GM19455 (cell line): Measurements from ENCODE around the gene SYT2.
"Not testable (repeated sequence)": the region's sequence is repeated elsewhere in the genome, so short reads cannot be mapped to it uniquely, and the experiment has no call there.

Experiments
- ATAC-seq: cut with Tn5 transposase; IDR thresholded peaks from one replicate; pipeline ENCODE4 v1.9.1; 2021; ENCODE audit not compliant: unreplicated experiment

The SYT2 gene

DNA sequence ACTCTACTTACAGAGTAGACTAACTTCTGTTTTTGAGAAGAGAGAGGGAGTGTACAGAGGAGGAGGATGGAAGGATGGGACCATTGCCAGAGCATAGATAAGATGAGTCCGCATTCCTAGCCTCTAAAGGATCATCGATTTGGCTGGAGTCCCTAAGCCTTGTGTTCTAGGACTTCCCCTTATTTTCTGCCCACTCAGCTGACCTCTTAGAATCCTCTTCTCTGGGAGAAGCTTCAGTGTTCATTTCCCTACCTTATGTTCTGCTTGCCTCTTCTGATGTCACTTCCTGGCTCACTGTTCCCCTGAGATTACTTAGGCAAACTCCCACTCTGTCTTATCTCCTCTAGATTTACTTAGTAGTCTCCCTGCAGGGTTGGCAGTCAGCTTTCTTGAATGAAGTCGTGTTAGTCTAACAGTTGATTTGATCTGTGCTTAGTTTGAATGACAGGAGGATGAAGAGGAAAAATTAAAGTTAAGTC, 156.7 kb downstream of the SYT2 start:
- ATAC-seq, result no peak

DNA sequence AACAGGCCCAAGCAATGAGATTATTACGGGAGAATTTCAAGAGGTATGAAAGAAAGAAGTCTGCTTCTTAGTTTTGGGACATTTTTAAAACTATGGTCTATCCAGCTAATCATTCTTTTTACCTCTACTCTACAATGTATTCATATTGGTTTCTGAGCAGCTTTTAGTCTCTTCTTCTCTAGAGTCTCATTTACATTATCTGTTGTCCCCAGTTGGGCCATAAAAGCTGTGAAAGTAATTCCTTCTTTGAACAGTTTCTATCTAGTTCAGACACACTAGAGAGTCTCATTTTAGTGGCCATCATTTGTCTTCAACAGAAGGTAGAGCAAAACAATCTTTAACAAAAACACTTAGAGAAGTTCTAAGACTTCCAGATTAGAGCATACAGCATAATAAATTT, 157.2 kb downstream of the SYT2 start:
- not testable (repeated sequence) for ATAC-seq

GRCh38 chr1:202552615-202553014, 157.6 kb downstream of the SYT2 start:
- not testable (repeated sequence) for ATAC-seq

- no peak for ATAC-seq
Measured at GRCh38 chr1:202551683-202552082, 158.6 kb downstream of the SYT2 start.

DNA sequence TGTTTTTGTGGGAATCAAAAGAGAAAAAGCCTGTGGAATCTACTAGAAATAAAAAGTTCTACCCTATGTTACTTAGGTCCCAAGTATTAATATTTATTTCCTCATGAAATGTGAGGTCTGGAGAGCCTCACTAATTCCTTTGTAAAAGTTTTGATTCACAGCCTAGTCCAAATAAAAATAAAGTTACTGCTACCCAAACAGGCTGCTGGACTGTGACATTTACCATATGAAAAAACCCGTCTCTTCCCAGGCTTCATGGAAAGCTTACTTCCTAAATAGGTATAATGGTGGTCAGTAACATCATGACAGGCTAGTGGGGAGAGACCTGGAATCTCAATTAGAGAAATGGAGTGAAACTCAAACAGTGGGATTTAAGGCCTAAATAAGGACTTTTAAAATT, 160.2 kb downstream of the SYT2 start:
- not testable (repeated sequence) for ATAC-seq

- no peak for ATAC-seq
Measured at GRCh38 chr1:202547215-202547614, 163.0 kb downstream of the SYT2 start.

GRCh38 chr1:202546796-202547195, 163.5 kb downstream of the SYT2 start:
- ATAC-seq, result peak; percentile 71

DNA sequence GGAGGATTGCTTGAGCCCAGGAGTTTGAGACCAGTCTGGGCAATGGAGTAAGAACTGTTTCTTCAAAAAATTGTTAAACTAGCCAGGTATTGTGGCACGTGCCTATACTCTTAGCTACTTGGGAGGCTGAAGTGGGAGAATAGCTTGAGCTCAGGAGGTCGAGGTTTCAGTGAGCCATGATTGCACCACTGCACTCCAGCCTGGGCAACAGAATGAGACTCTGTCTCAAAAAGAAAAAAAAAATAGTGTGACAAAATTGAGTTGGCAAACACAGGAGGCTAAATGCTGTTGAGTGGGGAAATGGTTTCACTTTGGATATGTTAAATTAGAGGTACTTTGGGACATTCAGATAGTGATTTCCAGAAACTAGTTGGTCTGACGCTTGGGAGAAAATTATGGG, 163.9 kb downstream of the SYT2 start:
- peak; percentile 14 for ATAC-seq

GRCh38 chr1:202545647-202546303, 164.5 kb downstream of the SYT2 start:
- ATAC-seq, result not testable (repeated sequence)

GRCh38 chr1:202544766-202545449, 165.3 kb downstream of the SYT2 start:
- ATAC-seq, result not testable (repeated sequence)

GRCh38 chr1:202543537-202543936, 166.7 kb downstream of the SYT2 start:
- not testable (repeated sequence) for ATAC-seq

- not testable (repeated sequence) for ATAC-seq
Measured at GRCh38 chr1:202542415-202542814, 167.8 kb downstream of the SYT2 start.

DNA sequence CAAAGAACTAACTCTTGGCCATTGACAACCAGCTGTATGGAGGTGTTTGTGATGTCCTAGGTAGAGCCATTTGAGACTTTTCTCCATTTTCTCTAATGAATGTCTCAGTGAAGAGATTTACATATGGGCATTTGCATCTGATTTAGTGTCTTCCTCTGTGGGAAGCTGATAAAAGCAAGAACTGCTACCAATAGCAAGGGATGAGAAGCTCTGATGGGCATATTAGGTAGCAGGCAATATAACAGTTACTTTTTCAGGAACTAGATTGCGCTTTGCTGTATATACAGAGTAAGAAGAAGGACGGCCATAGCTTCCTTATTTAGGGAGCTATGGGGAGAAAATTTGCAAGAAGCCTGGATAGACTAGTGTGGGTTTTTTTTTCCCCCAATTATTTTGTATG, 169.4 kb downstream of the SYT2 start:
- ATAC-seq, result not testable (repeated sequence)
